Measurements from ENCODE around the gene MRPS15.
A peak's percentile ranks its signal among the peaks of the same experiment; 100 is the strongest.
"Not testable (repeated sequence)": the region's sequence is repeated elsewhere in the genome, so short reads cannot be mapped to it uniquely, and the experiment has no call there.

MRPS15 gene

GRCh38 chr1:36463803-36464604 is at the start of gene MRPS15:
Gene MRPS15, minus strand, starts transcription at chr1:36464384. Its CDS starts 109 bp downstream, at chr1:36464275.
- peak; percentile 97 to 98 (median 97) for DNase-seq

- no peak for DNase-seq
These were observed 48.7 kb upstream of the MRPS15 start for GRCh38 chr1:36512842-36513241.

GRCh38 chr1:36511804-36512798 is 47.9 kb upstream of the MRPS15 start:
- DNase-seq, result no peak

GRCh38 chr1:36511220-36511619 is 47.0 kb upstream of the MRPS15 start:
- not testable (repeated sequence) for DNase-seq

GRCh38 chr1:36510418-36510817 is 46.2 kb upstream of the MRPS15 start:
- no peak for DNase-seq

GRCh38 chr1:36508257-36508656 is 44.1 kb upstream of the MRPS15 start:
- DNase-seq, result no peak

GRCh38 chr1:36506276-36506920 is 42.2 kb upstream of the MRPS15 start:
- peak; percentile 22 to 61 (median 23) for DNase-seq

GRCh38 chr1:36503733-36504132 is 39.5 kb upstream of the MRPS15 start:
- DNase-seq, result peak in 1 of 3 donors; percentile 17

- DNase-seq, result no peak
These were observed 39.0 kb upstream of the MRPS15 start for GRCh38 chr1:36503159-36503558.

- DNase-seq, result no peak
These were observed 38.4 kb upstream of the MRPS15 start for GRCh38 chr1:36502616-36503015.

GRCh38 chr1:36501911-36502310 is 37.7 kb upstream of the MRPS15 start:
- DNase-seq, result not testable (repeated sequence)

GRCh38 chr1:36497207-36497606 is 33.0 kb upstream of the MRPS15 start:
- no peak for DNase-seq

GRCh38 chr1:36494971-36495370 is 30.8 kb upstream of the MRPS15 start:
- no peak for DNase-seq

GRCh38 chr1:36493524-36493923 is 29.3 kb upstream of the MRPS15 start:
- DNase-seq, result no peak

- DNase-seq, result no peak
These were observed 28.3 kb upstream of the MRPS15 start for GRCh38 chr1:36492491-36492890.

- DNase-seq, result not testable (repeated sequence)
These were observed 25.3 kb upstream of the MRPS15 start for GRCh38 chr1:36489258-36490051.

GRCh38 chr1:36487906-36488305 is 23.7 kb upstream of the MRPS15 start:
- DNase-seq, result no peak

- not testable (repeated sequence) for DNase-seq
These were observed 23.1 kb upstream of the MRPS15 start for GRCh38 chr1:36487336-36487725.

- peak; percentile 92 to 95 (median 93) for DNase-seq
These were observed 22.5 kb upstream of the MRPS15 start for GRCh38 chr1:36486439-36487335.

GRCh38 chr1:36486093-36486438 is 21.9 kb upstream of the MRPS15 start:
- no peak for DNase-seq

- no peak for DNase-seq
These were observed 19.9 kb upstream of the MRPS15 start for GRCh38 chr1:36484099-36484498.
